Right lobe of liver (tissue), 6 donors: ENCODE data around the gene RORB. TPM values are rescaled to one million over a fixed set of nuclear protein-coding genes. Genes with fewer than 3 reads are reported as not detected.

Source experiments
- ATAC-seq, 4 donors: fragments of 200-7000 bp; cut with Tn5 transposase; one replicate each; pipeline ENCODE4 v1.9.1; 2020; ENCODE audit warnings: mild to moderate bottlenecking in 4 of 4, moderate library complexity in 4 of 4
- DNase-seq, 3 donors: peaks; one replicate each; pipeline ENCODE4 v3.0.0-alpha.2; 2020
- H3K27ac ChIP-seq, 3 donors: fragments of 200-600 bp; one replicate each; pipeline ENCODE4 v1.8.0; 2022
- H3K27me3 ChIP-seq, 2 donors: fragments of 200-600 bp; one replicate each; pipeline ENCODE4 v1.8.0; 2022
- H3K36me3 ChIP-seq, 4 donors: fragments of 200-600 bp; sonication (generic) in 1 of 4; one replicate each; pipeline versions ENCODE4 v1.5.1 to v1.8.0; 2017 to 2022; ENCODE audit warnings: control low read depth in 1 of 4
- H3K4me1 ChIP-seq, 4 donors: fragments of 200-600 bp; sonication (generic) in 1 of 4; one replicate each; pipeline versions ENCODE4 v1.5.1 to v1.8.0; 2017 to 2022; ENCODE audit warnings: control low read depth in 1 of 4
- H3K4me3 ChIP-seq, 3 donors: fragments of 200-600 bp; one replicate each; pipeline ENCODE4 v1.8.0; 2022
- H3K9me3 ChIP-seq, 4 donors: fragments of 200-600 bp; sonication (generic) in 1 of 4; one replicate each; pipeline versions ENCODE4 v1.5.1 to v1.8.0; 2017 to 2022; ENCODE audit warnings: control low read depth in 1 of 4
- CTCF ChIP-seq, 4 donors: fragments of 200-600 bp in 3 of 4; fragments of 450-650 bp in 1 of 4; IDR thresholded peaks; one replicate each; pipeline versions ENCODE4 v1.5.1 to v1.8.0; 2016 to 2022; ENCODE audit warnings: antibody characterized with exemption in 4 of 4, mild to moderate bottlenecking in 2 of 4
- POLR2A ChIP-seq: fragments of 450-650 bp; IDR thresholded peaks from one replicate; pipeline ENCODE4 v1.6.1; 2017; ENCODE audit warnings: antibody characterized with exemption, mild to moderate bottlenecking
- WGBS: methylation state at CpG from one replicate; pipeline ENCODE4 v1.1.6; 2018; ENCODE audit warnings: low coverage, low lambda C conversion rate; ENCODE audit not compliant: insufficient coverage; ENCODE audit errors: missing lambda C conversion rate; 5-methylcytosine and 5-hydroxymethylcytosine counted together
- intact Hi-C, 2 donors: fragments of 100-400 bp; cut with DNase I; formaldehyde crosslinking; loops; one replicate each; pipeline versions ENCODE4 v1.11.2 to v1.14.1; 2022
- total RNA-seq, 6 experiments: library from RNA; depleted of rRNA in 2 of 6; stranded (reverse); fragments of >200 nt in 2 of 6; fragmentation: NEBNext Ultra II Directional in 3 of 6; extraction: Animal tissue kit (Norgen Biotek cat#: 25700) in 3 of 6; gene quantifications; one replicate each; pipeline versions ENCODE4 v1.1.0 to v1.2.4, GENCODE V29; 2016 to 2023
- donor health status: DM: no; HTN: yes; CAD: no.
- donor health status: DM: no; HTN: no; CAD: no.
- donor health status: DM: no; HTN: no; CAD: no.
- donor health status: DM: no; HTN: yes; CAD: no.
- donor health status: DM: no; HTN: yes; CAD: no.

The RORB gene
- total RNA-seq, 6 experiments from 2014 or later, result 0.04 to 0.62 (median 0.61) TPM; not detected in 3

- intact Hi-C loops, result no loop called here
- Histone ChIP-seq H3K36me3 (no peaks in the 10 kb centered on the region), H3K4me1 (no peaks in the 10 kb centered on the region), H3K9me3 (no peaks in the 10 kb centered on the region), H3K27ac (no peak overlapping the region), H3K27me3 (no peaks in the 10 kb centered on the region), H3K4me3 (no peak overlapping the region)
- ATAC-seq, result no peak
- no peak for DNase-seq
- 50% methylated on average over 4 of the region's 4 CpGs for WGBS
- TF ChIP-seq POLR2A, result no peak
- no peak for TF ChIP-seq CTCF (IDR thresholded peaks at IDR 0.05)
These were observed 20.1 kb downstream of the RORB start for GRCh38 chr9:74517188-74517587.

GRCh38 chr9:74519419-74519818 is 22.3 kb downstream of the RORB start:
- WGBS, result 72% methylated on average over 9 of the region's 9 CpGs
- no peak overlapping the region for H3K4me3 ChIP-seq
- H3K27me3 ChIP-seq, result no peaks in the 10 kb centered on the region
- no peaks in the 10 kb centered on the region for H3K36me3 ChIP-seq
- H3K27ac ChIP-seq, result no peak overlapping the region
- no peak for ATAC-seq
- H3K9me3 ChIP-seq, result no peaks in the 10 kb centered on the region
- TF ChIP-seq CTCF (IDR thresholded peaks at IDR 0.05), result no peak
- no peak for TF ChIP-seq POLR2A
- intact Hi-C loops, result no loop called here
- H3K4me1 ChIP-seq, result no peaks in the 10 kb centered on the region
- no peak for DNase-seq

GRCh38 chr9:74521009-74521408 is 23.9 kb downstream of the RORB start:
- no peaks in the 10 kb centered on the region for H3K36me3 ChIP-seq
- DNase-seq, result no peak
- WGBS, result 50% methylated on average over 1 of the region's 1 CpG
- H3K27me3 ChIP-seq, result no peaks in the 10 kb centered on the region
- no peak overlapping the region for H3K27ac ChIP-seq
- no peak for ATAC-seq
- no peak overlapping the region for H3K4me3 ChIP-seq
- H3K4me1 ChIP-seq, result no peaks in the 10 kb centered on the region
- no peaks in the 10 kb centered on the region for H3K9me3 ChIP-seq
- intact Hi-C loops, result no loop called here
- TF ChIP-seq POLR2A (no peak), CTCF (IDR thresholded peaks at IDR 0.05) (no peak)

- TF ChIP-seq POLR2A (no peak), CTCF (IDR thresholded peaks at IDR 0.05) (no peak)
- intact Hi-C loops, result no loop called here
- no peaks in the 10 kb centered on the region for H3K9me3 ChIP-seq
- no peaks in the 10 kb centered on the region for H3K27me3 ChIP-seq
- 11% methylated on average over 1 of the region's 1 CpG for WGBS
- H3K4me1 ChIP-seq, result no peaks in the 10 kb centered on the region
- DNase-seq (no peak), ATAC-seq (no peak)
- no peaks in the 10 kb centered on the region for H3K36me3 ChIP-seq
- no peak overlapping the region for H3K27ac ChIP-seq
- no peak overlapping the region for H3K4me3 ChIP-seq
These were observed 27.2 kb downstream of the RORB start for GRCh38 chr9:74524289-74524688.

- H3K36me3 ChIP-seq, result no peaks in the 10 kb centered on the region
- no peak overlapping the region for H3K27ac ChIP-seq
- no peaks in the 10 kb centered on the region for H3K4me1 ChIP-seq
- H3K4me3 ChIP-seq, result no peak overlapping the region
- ATAC-seq, result no peak
- TF ChIP-seq POLR2A (no peak), CTCF (IDR thresholded peaks at IDR 0.05) (no peak)
- DNase-seq, result no peak
- H3K27me3 ChIP-seq, result no peaks in the 10 kb centered on the region
- no peaks in the 10 kb centered on the region for H3K9me3 ChIP-seq
- 25% methylated on average over 2 of the region's 2 CpGs for WGBS
- intact Hi-C loops, result no loop called here
These were observed 29.1 kb downstream of the RORB start for GRCh38 chr9:74526215-74526614.
